Ascending aorta (tissue), 2 donors: ENCODE measurements around the gene SLK. TPM values are rescaled to one million over a fixed set of nuclear protein-coding genes. Genes with fewer than 3 reads are reported as not detected.

Source experiments
- DNase-seq, 2 donors: peaks; one replicate each; pipeline ENCODE4 v3.0.0-alpha.2; 2019; ENCODE audit warnings: low spot score in 2 of 2
- H3K27ac ChIP-seq, 2 donors: fragments of 200-600 bp; sonication (generic); one replicate each; pipeline ENCODE4 v1.5.1; 2016 to 2017; ENCODE audit warnings: mild to moderate bottlenecking in 1 of 2
- H3K27me3 ChIP-seq: fragments of 200-600 bp; sonication (generic); one replicate; pipeline ENCODE4 v1.5.1; 2017
- H3K36me3 ChIP-seq, 2 donors: fragments of 200-600 bp; sonication (generic); one replicate each; pipeline ENCODE4 v1.5.1; 2016
- H3K4me1 ChIP-seq, 2 donors: fragments of 200-600 bp; sonication (generic); one replicate each; pipeline ENCODE4 v1.5.1; 2016 to 2017; ENCODE audit warnings: mild to moderate bottlenecking in 1 of 2
- H3K4me3 ChIP-seq, 2 donors: fragments of 200-600 bp; sonication (generic); one replicate each; pipeline ENCODE4 v1.5.1; 2016 to 2017; ENCODE audit warnings: mild to moderate bottlenecking in 1 of 2
- H3K9me3 ChIP-seq, 2 donors: fragments of 200-600 bp; sonication (generic); one replicate each; pipeline ENCODE4 v1.5.1; 2016
- intact Hi-C: fragments of 100-400 bp; cut with DNase I; formaldehyde crosslinking; loops from one replicate; pipeline ENCODE4 v1.15.1; 2023
- total RNA-seq: library from RNA; depleted of rRNA; stranded (reverse); fragments of >200 nt; gene quantifications from one replicate; pipeline ENCODE4 v1.1.0, GENCODE V29; 2016
- TF ChIP-seq, protein P1 (sequence below), 3 experiments: fragments of 200-600 bp in 2 of 3; fragments of 450-650 bp in 1 of 3; sonication (generic) in 2 of 3; IDR thresholded peaks; one replicate each; pipeline ENCODE4 v1.5.1; 2016 to 2019; ENCODE audit warnings: antibody characterized with exemption in 3 of 3, mild to moderate bottlenecking in 1 of 3, moderate library complexity in 1 of 3

The SLK gene
- total RNA-seq, 1 donor from 2014 or later, result 26.1 TPM

- H3K4me1 ChIP-seq, result no peaks in the 10 kb centered on the region
- no peak for DNase-seq
- TF ChIP-seq, protein P1, sequence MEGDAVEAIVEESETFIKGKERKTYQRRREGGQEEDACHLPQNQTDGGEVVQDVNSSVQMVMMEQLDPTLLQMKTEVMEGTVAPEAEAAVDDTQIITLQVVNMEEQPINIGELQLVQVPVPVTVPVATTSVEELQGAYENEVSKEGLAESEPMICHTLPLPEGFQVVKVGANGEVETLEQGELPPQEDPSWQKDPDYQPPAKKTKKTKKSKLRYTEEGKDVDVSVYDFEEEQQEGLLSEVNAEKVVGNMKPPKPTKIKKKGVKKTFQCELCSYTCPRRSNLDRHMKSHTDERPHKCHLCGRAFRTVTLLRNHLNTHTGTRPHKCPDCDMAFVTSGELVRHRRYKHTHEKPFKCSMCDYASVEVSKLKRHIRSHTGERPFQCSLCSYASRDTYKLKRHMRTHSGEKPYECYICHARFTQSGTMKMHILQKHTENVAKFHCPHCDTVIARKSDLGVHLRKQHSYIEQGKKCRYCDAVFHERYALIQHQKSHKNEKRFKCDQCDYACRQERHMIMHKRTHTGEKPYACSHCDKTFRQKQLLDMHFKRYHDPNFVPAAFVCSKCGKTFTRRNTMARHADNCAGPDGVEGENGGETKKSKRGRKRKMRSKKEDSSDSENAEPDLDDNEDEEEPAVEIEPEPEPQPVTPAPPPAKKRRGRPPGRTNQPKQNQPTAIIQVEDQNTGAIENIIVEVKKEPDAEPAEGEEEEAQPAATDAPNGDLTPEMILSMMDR (IDR thresholded peaks at IDR 0.05), result no peak
- no peaks in the 10 kb centered on the region for H3K27me3 ChIP-seq
- intact Hi-C loops, result no loop called here
- no peaks in the 10 kb centered on the region for H3K9me3 ChIP-seq
- no peaks in the 10 kb centered on the region for H3K36me3 ChIP-seq
- H3K27ac ChIP-seq, result no peak overlapping the region
- no peak overlapping the region for H3K4me3 ChIP-seq
These were observed 110.8 kb downstream of the SLK start for GRCh38 chr10:104077663-104078151.

Other genes with a start within 250 kb of the SLK start
- 50.0 TPM for gene SH3PXD2A, start 111.6 kb upstream of the SLK start, total RNA-seq
- gene STN1, start 49.0 kb upstream of the SLK start, total RNA-seq, result 24.5 TPM
- gene COL17A1, start 118.7 kb downstream of the SLK start, total RNA-seq, result 0.64 TPM
- 0.32 TPM for gene SFR1, start 155.0 kb downstream of the SLK start, total RNA-seq